ENCODE data around the gene CHST4.
"Not testable (repeated sequence)": the region's sequence is repeated elsewhere in the genome, so short reads cannot be mapped to it uniquely, and the experiment has no call there.

CHST4 gene

GRCh38 chr16:71501547-71501946, 24.7 kb upstream of the CHST4 start:
- TF ChIP-seq CTCF (IDR thresholded peaks at IDR 0.05; ENCODE audit: extremely low read depth, missing control alignments) = no peak
- no peak for DNase-seq (ENCODE audit: low spot score)

- not testable (repeated sequence) for DNase-seq (ENCODE audit: low spot score)
Measured at GRCh38 chr16:71504051-71504450, 22.2 kb upstream of the CHST4 start.

- DNase-seq (ENCODE audit: low spot score) = no peak
- no peak for TF ChIP-seq CTCF (IDR thresholded peaks at IDR 0.05; ENCODE audit: extremely low read depth, missing control alignments)
Measured at GRCh38 chr16:71504901-71505300, 21.3 kb upstream of the CHST4 start.

GRCh38 chr16:71507061-71507460, 19.2 kb upstream of the CHST4 start:
- no peak for DNase-seq (ENCODE audit: low spot score)
- TF ChIP-seq CTCF (IDR thresholded peaks at IDR 0.05; ENCODE audit: extremely low read depth, missing control alignments) = no peak

- DNase-seq (ENCODE audit: low spot score) = no peak
Measured at GRCh38 chr16:71513302-71513701, 12.9 kb upstream of the CHST4 start.

GRCh38 chr16:71514476-71514875, 11.8 kb upstream of the CHST4 start:
- peak; percentile 61 for DNase-seq (ENCODE audit: low spot score)
- TF ChIP-seq CTCF (IDR thresholded peaks at IDR 0.05; ENCODE audit: extremely low read depth, missing control alignments) = no peak

More at GRCh38 chr16:71513302-71513701, 12.9 kb upstream of the CHST4 start:
- TF ChIP-seq CTCF (IDR thresholded peaks at IDR 0.05; ENCODE audit: extremely low read depth, missing control alignments) = no peak

- DNase-seq (ENCODE audit: low spot score) = no peak
- no peak for TF ChIP-seq CTCF (IDR thresholded peaks at IDR 0.05; ENCODE audit: extremely low read depth, missing control alignments)
Measured at GRCh38 chr16:71515026-71515425, 11.2 kb upstream of the CHST4 start.

GRCh38 chr16:71520550-71520949, 5.7 kb upstream of the CHST4 start:
- no peak for TF ChIP-seq CTCF (IDR thresholded peaks at IDR 0.05; ENCODE audit: extremely low read depth, missing control alignments)
- no peak for DNase-seq (ENCODE audit: low spot score)

Measured in GM20000 (cell line).